Chondrocyte (in vitro differentiated cells): ENCODE results near the gene MACROD2. TPM values are rescaled to one million over a fixed set of nuclear protein-coding genes. Genes with fewer than 3 reads are reported as not detected.

ENCODE experiments used
- DNase-seq: peaks from one replicate; pipeline ENCODE4 v3.0.0; 2021; ENCODE audit warnings: mixed read lengths, low spot score
- H3K27ac Mint-ChIP-seq: one replicate; pipeline ENCODE4 v1.8.0; 2021; ENCODE audit warnings: mild to moderate bottlenecking, moderate library complexity, mixed read lengths; ENCODE audit not compliant: unreplicated experiment
- H3K27me3 Mint-ChIP-seq: 2 replicates; pipeline ENCODE4 v1.8.0; 2021; ENCODE audit warnings: low read depth, mixed read lengths
- H3K36me3 Mint-ChIP-seq: 2 replicates; pipeline ENCODE4 v1.8.0; 2021; ENCODE audit warnings: low read depth, mixed read lengths
- H3K4me1 Mint-ChIP-seq: 2 replicates; pipeline ENCODE4 v1.8.0; 2021; ENCODE audit warnings: low read depth, mild to moderate bottlenecking, mixed read lengths
- H3K4me3 Mint-ChIP-seq: one replicate; pipeline ENCODE4 v1.8.0; 2021; ENCODE audit warnings: mild to moderate bottlenecking, moderate library complexity, mixed read lengths; ENCODE audit not compliant: unreplicated experiment
- H3K9me3 Mint-ChIP-seq: 2 replicates; pipeline ENCODE4 v1.8.0; 2021; ENCODE audit warnings: low read depth, mixed read lengths
- total RNA-seq: library from RNA; stranded (reverse); gene quantifications from 3 replicates; pipeline ENCODE4 v1.2.1, GENCODE V29; 2021
- TF ChIP-seq, protein P1 (sequence below): fragments of 200-600 bp; sonication (generic); IDR thresholded peaks from 2 replicates; pipeline ENCODE4 v1.5.0; 2021; ENCODE audit warnings: antibody characterized with exemption, mild to moderate bottlenecking, moderate library complexity

MACROD2 gene
- total RNA-seq, 1 donor from 2014 or later = 3.2 TPM

DNA sequence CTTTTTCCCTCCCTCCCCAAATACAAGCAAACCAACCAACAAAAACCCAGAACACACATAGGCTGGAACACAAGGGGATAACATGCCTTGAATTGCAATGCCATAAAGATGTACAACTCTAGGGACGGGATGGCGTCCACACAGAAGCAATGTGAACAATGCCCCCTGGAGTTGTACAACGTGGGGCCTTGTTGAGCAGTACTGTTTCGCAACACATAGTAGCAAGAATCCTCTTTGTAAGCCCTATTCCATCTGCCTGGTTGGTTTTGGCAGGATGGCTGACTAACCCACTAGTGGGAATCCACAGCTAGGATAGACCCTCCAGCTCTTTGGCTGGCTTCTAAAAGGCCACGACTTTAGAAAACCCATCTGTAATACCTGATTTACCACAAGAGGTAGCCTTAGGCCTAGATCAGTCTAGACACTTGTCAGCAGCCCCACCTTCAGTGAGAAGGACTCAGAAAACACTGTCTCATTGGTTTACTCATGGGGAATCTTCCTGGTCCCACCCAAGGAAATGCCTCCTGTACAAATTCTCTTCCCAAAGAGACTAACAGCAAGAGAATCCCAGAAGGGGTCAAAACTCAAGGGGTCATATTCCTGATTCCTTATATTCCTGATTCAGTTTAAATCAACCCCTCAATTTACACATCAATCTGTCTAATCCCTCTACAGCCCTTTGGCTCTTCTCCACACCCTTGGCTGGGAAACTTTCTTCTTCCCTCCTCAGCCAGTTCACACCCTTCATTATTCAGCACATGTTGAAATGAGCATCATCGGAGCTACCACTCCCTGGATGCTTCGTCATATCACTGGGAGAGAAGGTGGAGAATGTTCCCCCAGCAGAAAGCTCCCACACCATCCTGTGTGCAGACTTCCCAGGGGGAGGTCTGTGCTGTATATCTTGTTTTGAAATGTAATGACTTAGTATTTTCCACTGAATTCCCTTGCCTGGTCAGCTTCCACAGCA, 964.5 kb downstream of the MACROD2 start:
- Mint-ChIP-seq H3K27me3 (no peaks in the 10 kb centered on the region), H3K4me3 (no peak overlapping the region), H3K9me3 (peaks cover 2% of the 10 kb centered on the region), H3K27ac (no peak overlapping the region), H3K36me3 (peaks cover 4% of the 10 kb centered on the region), H3K4me1 (no peaks in the 10 kb centered on the region)
- TF ChIP-seq, protein P1, sequence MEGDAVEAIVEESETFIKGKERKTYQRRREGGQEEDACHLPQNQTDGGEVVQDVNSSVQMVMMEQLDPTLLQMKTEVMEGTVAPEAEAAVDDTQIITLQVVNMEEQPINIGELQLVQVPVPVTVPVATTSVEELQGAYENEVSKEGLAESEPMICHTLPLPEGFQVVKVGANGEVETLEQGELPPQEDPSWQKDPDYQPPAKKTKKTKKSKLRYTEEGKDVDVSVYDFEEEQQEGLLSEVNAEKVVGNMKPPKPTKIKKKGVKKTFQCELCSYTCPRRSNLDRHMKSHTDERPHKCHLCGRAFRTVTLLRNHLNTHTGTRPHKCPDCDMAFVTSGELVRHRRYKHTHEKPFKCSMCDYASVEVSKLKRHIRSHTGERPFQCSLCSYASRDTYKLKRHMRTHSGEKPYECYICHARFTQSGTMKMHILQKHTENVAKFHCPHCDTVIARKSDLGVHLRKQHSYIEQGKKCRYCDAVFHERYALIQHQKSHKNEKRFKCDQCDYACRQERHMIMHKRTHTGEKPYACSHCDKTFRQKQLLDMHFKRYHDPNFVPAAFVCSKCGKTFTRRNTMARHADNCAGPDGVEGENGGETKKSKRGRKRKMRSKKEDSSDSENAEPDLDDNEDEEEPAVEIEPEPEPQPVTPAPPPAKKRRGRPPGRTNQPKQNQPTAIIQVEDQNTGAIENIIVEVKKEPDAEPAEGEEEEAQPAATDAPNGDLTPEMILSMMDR = no peak
- no peak for DNase-seq

DNA sequence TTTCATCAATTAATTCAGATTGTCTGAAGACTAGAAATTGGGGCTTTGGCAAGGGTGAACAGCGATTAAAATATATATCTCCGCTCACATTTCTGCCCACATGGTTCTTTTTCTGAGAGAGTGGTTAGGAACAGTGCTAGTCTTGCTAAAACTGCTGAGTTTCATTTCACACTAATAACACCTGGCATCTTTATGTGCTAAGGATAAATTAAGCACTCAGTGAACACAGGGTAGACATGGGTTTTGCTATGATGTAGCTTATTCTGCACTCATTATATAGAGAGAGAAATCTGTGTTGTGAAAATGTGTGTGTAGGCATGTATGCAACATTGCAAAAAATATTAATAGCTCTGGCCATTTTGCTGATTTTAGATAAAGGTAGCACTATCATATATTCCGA, 965.5 kb downstream of the MACROD2 start:
- DNase-seq = no peak
- H3K36me3 Mint-ChIP-seq = peaks cover 4% of the 10 kb centered on the region
- no peaks in the 10 kb centered on the region for H3K4me1 Mint-ChIP-seq
- H3K27ac Mint-ChIP-seq = no peak overlapping the region
- no peak overlapping the region for H3K4me3 Mint-ChIP-seq
- H3K9me3 Mint-ChIP-seq = peaks cover 2% of the 10 kb centered on the region
- no peaks in the 10 kb centered on the region for H3K27me3 Mint-ChIP-seq
- TF ChIP-seq, protein P1 = no peak

DNA sequence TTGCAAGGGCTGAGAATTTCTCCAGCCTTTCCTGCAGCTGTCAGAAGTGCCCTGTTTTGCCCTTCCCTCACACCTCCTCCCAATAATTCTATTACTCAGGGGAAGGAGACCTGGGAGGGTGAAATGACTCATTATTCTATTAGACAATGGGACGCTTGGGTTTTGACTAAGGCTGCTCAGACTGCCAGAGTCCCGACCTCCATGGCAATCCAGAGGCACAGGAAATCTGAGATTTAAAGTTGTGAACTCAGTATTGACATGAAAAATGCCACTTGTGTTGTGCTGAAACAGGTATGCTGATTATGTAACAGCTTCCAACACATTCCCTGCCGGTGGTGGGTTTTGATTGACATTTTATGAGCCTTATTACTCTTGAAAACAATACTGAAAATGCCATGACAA, 967.9 kb downstream of the MACROD2 start:
- H3K27me3 Mint-ChIP-seq = no peaks in the 10 kb centered on the region
- no peaks in the 10 kb centered on the region for H3K4me1 Mint-ChIP-seq
- peaks cover 4% of the 10 kb centered on the region for H3K36me3 Mint-ChIP-seq
- TF ChIP-seq, protein P1 = no peak
- peaks cover 2% of the 10 kb centered on the region for H3K9me3 Mint-ChIP-seq
- H3K4me3 Mint-ChIP-seq = no peak overlapping the region
- H3K27ac Mint-ChIP-seq = no peak overlapping the region
- no peak for DNase-seq

DNA sequence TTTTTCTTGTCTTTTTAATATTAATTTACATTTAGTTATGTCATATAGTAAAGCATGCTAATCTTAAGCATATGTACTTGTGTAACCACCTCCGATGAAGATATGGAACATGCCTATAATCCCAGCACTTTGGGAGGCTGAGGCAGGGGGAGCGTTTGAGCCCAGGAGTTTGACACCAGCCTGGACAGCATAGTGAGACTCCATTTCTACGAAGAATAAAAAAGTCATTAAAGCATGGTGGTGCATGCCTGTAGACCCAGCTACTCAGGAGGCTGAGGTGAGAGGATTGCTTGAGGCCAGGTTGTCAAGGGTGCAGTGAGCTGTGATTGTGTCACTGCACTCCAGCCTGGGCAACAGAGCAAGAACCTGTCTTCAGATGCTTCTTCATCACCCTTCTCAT, 970.9 kb downstream of the MACROD2 start:
- DNase-seq = no peak
- TF ChIP-seq, protein P1 = no peak
- no peaks in the 10 kb centered on the region for H3K4me1 Mint-ChIP-seq
- no peaks in the 10 kb centered on the region for H3K27me3 Mint-ChIP-seq
- no peaks in the 10 kb centered on the region for H3K9me3 Mint-ChIP-seq
- H3K27ac Mint-ChIP-seq = no peak overlapping the region
- no peak overlapping the region for H3K4me3 Mint-ChIP-seq
- H3K36me3 Mint-ChIP-seq = no peaks in the 10 kb centered on the region

DNA sequence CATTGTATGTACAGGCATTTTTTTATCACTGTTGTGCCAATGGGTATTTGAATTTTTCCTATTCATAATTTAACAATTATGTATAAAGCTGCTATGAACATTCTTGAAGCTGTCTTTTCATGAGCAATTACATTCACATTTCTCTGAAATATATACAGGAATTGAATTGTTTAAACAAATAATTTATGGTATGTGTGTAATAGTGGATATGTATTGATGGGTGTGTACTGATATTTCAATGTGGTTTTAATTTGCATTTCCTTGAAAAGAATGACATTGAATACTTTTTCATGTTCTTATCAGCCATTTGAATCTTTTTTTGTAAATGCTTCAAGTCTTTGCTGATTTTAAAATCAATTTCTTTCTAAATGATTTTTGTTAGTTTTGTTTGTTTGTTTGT, 971.5 kb downstream of the MACROD2 start:
- no peaks in the 10 kb centered on the region for H3K9me3 Mint-ChIP-seq
- TF ChIP-seq, protein P1 = no peak
- no peak overlapping the region for H3K27ac Mint-ChIP-seq
- no peaks in the 10 kb centered on the region for H3K4me1 Mint-ChIP-seq
- DNase-seq = no peak
- no peaks in the 10 kb centered on the region for H3K36me3 Mint-ChIP-seq
- no peaks in the 10 kb centered on the region for H3K27me3 Mint-ChIP-seq
- H3K4me3 Mint-ChIP-seq = no peak overlapping the region
